BE2C (cell line): Measurements from ENCODE around the gene VRK3.

Experiments used
- DNase-seq: peaks from one replicate; pipeline ENCODE4 v3.0.0-alpha.2; 2020
- H3K27me3 ChIP-seq: fragments of 250-450 bp; sonication (Bioruptor Pico); 2 replicates; pipeline ENCODE4 v1.5.1; 2020; ENCODE audit warnings: mild to moderate bottlenecking
- H3K36me3 ChIP-seq: fragments of 250-450 bp; sonication (Bioruptor Pico); 2 replicates; pipeline ENCODE4 v1.5.1; 2020; ENCODE audit warnings: mild to moderate bottlenecking
- H3K4me1 ChIP-seq: fragments of 250-450 bp; sonication (Bioruptor Pico); 2 replicates; pipeline ENCODE4 v1.5.1; 2020
- H3K4me3 ChIP-seq: 2 replicates; pipeline ENCODE4 v1.5.1; 2011; ENCODE audit warnings: low read depth, low read length
- H3K9me3 ChIP-seq: fragments of 250-450 bp; sonication (Bioruptor Pico); 2 replicates; pipeline ENCODE4 v1.5.1; 2020
- CTCF ChIP-seq: IDR thresholded peaks from 2 replicates; pipeline ENCODE4 v1.5.1; 2012; ENCODE audit warnings: mild to moderate bottlenecking, low read depth, low read length

The VRK3 gene

DNA sequence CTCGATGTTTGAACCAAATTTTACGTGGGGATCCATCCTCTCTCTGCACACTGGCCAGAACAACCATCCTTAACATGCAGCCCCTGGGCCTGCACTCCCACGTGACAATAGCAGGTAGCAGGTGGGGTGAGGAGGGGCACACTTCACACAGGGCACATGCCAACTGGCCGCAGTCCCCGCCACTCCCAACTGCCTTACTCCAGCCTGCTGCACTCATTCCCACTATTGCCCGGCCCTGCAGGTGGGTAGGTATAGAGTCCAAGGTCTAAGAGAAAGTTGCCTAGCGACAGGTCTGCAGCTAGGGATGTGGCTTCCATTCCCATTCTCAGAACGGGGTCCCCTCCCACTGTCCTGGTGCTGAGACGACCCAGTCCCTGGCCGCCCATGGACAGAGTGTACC, 18.0 kb downstream of the VRK3 start:
- H3K4me1 ChIP-seq: no peaks in the 10 kb centered on the region
- H3K36me3 ChIP-seq: peaks cover 31% of the 10 kb centered on the region
- H3K9me3 ChIP-seq: no peaks in the 10 kb centered on the region
- DNase-seq: no peak
- no peak for TF ChIP-seq CTCF
- H3K4me3 ChIP-seq: no peak overlapping the region
- H3K27me3 ChIP-seq: no peaks in the 10 kb centered on the region

DNA sequence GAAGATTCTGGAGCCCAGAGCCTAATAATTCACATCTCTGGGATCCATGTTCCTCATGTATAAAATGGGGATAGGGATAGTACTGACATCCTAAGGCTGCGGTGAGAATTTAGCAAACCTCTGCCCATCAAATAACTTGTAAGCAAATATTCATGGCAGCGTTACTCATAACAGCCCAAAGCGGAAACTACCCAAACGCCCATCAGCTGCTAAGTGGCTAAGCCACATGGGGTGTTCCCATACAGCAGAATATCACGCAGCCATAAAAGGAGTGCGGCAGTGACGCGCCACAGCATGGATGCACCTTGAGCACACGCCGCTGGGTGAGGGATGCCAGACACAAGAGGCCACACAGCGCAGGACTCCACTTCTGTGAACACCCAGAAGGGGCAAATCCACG, 19.7 kb downstream of the VRK3 start:
- no peaks in the 10 kb centered on the region for H3K4me1 ChIP-seq
- peaks cover 32% of the 10 kb centered on the region for H3K36me3 ChIP-seq
- H3K4me3 ChIP-seq: no peak overlapping the region
- no peaks in the 10 kb centered on the region for H3K27me3 ChIP-seq
- TF ChIP-seq CTCF: no peak
- no peaks in the 10 kb centered on the region for H3K9me3 ChIP-seq
- no peak for DNase-seq

DNA sequence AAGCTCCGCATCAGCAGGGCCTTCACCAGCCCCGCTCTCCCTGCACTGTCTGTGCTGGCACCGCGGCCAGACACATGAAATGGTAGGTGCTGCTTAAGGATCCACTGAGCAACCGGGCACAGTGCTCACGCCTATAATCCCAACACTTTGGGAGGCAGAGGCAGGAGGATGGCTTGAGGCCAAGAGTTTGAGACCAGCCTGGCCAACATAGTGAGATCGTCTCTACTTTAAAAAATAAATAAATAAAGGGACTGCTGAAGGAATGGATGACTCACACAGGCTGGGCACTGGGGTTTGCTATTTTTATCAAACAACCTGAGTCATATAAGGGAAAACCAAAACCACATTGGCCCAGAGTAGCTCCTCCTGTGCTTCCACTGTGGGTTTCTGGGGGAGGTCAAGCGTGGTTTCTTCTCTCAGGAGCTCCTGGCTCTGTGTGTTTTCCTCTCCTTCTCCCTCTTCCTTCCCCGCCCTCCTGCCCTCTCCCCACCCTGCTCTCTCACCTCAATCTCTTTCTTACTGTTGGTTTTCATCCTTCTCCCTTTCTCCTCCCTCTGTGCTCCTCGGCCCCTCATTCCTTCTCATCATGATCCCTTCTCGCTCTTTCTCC, 21.3 kb downstream of the VRK3 start:
- no peaks in the 10 kb centered on the region for H3K4me1 ChIP-seq
- peaks cover 33% of the 10 kb centered on the region for H3K36me3 ChIP-seq
- no peak overlapping the region for H3K4me3 ChIP-seq
- no peaks in the 10 kb centered on the region for H3K9me3 ChIP-seq
- DNase-seq: no peak
- no peaks in the 10 kb centered on the region for H3K27me3 ChIP-seq
- no peak for TF ChIP-seq CTCF

DNA sequence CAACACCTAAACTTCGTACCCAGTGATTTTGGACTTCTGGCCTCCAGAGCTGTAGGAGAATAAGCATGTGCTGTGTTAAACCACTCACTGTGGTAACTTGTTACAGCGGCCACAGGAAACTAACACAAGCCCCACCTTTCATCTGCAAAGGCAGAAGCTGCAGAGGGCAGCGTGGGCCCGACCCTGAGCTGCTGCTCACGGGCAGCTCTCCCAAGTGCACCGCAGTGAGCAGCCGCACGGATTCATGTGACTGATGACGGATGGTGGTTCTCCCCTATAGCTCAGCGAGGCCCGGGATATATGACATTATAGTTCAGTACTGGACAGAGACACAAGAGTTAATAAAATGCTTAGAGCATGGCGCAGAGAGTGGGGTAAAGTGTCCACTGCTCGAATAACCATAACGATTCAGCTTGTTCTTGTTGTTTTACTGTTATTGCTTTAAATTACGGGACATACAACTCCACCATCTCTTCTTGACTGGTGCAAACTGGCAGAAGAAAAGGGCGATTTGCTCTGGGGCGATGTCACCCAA, 21.9 kb downstream of the VRK3 start:
- no peak for TF ChIP-seq CTCF
- peaks cover 30% of the 10 kb centered on the region for H3K36me3 ChIP-seq
- no peaks in the 10 kb centered on the region for H3K27me3 ChIP-seq
- H3K4me1 ChIP-seq: no peaks in the 10 kb centered on the region
- H3K4me3 ChIP-seq: no peak overlapping the region
- no peaks in the 10 kb centered on the region for H3K9me3 ChIP-seq
- no peak for DNase-seq

DNA sequence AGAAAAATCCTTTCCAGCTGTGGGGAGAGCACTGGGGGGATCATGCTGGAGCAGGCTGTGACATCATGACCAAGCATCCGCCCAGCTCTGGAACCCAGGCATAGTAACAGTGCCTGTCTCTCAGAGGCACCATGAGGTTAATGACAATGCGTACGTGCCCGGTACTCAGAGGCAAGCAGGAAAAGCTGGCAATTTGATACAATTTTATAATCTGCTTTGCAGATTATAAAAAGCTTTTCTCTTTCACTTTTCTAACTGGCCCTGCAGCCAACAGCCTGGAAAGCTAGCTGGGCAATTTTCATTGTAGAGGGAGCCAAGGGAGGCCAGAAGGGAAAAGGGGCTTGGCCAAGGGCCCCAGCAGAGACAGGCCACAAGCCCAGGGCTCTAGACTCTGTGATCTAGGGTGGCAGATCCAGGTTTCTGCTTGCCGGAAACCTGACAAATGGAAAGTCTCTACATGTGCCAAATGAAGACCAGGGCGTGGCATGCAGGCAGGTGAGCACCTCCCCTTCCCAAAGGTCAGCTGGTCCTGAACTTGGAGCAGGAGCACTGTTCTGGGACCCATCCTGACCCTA, 22.7 kb downstream of the VRK3 start:
- peaks cover 28% of the 10 kb centered on the region for H3K36me3 ChIP-seq
- H3K9me3 ChIP-seq: no peaks in the 10 kb centered on the region
- TF ChIP-seq CTCF: no peak
- DNase-seq: no peak
- H3K4me1 ChIP-seq: no peaks in the 10 kb centered on the region
- no peak overlapping the region for H3K4me3 ChIP-seq
- H3K27me3 ChIP-seq: no peaks in the 10 kb centered on the region

- peaks cover 21% of the 10 kb centered on the region for H3K36me3 ChIP-seq
- no peak for DNase-seq
- no peak overlapping the region for H3K4me3 ChIP-seq
- no peaks in the 10 kb centered on the region for H3K27me3 ChIP-seq
- H3K4me1 ChIP-seq: no peaks in the 10 kb centered on the region
- H3K9me3 ChIP-seq: no peaks in the 10 kb centered on the region
- no peak for TF ChIP-seq CTCF
Observed at GRCh38 chr19:50001775-50002174, 23.4 kb downstream of the VRK3 start.
